Osteoblast (primary cell): ENCODE data around the gene ARL17A. TPM values are rescaled to one million over a fixed set of nuclear protein-coding genes. Genes with fewer than 3 reads are reported as not detected.
"Not testable (repeated sequence)": the region's sequence is repeated elsewhere in the genome, so short reads cannot be mapped to it uniquely, and the experiment has no call there.

Source experiments
- DNase-seq: peaks from one replicate; pipeline ENCODE4 v3.0.0; 2011; ENCODE audit warnings: low spot score, mixed read lengths; ENCODE audit not compliant: insufficient read length; ENCODE audit errors: missing footprints
- H2AFZ ChIP-seq: 2 replicates; pipeline ENCODE4 v1.6.0; 2011; ENCODE audit warnings: mild to moderate bottlenecking, low read length
- H3K27ac ChIP-seq: 2 replicates; pipeline ENCODE4 v1.5.1; 2011; ENCODE audit warnings: mild to moderate bottlenecking, low read depth, low read length, moderate library complexity
- H3K27me3 ChIP-seq: 2 replicates; pipeline ENCODE4 v1.6.0; 2012; ENCODE audit warnings: mild to moderate bottlenecking, control low read depth, inconsistent platforms, low read length, moderate library complexity; ENCODE audit not compliant: insufficient read depth
- H3K36me3 ChIP-seq: 2 replicates; pipeline ENCODE4 v1.5.1; 2011; ENCODE audit warnings: mild to moderate bottlenecking, low read length, control low read depth, moderate library complexity; ENCODE audit not compliant: insufficient read depth
- H3K4me1 ChIP-seq: 2 replicates; pipeline ENCODE4 v1.5.1; 2011; ENCODE audit warnings: mild to moderate bottlenecking, low read length, control low read depth, moderate library complexity; ENCODE audit not compliant: insufficient read depth
- H3K4me2 ChIP-seq: 2 replicates; pipeline ENCODE4 v1.6.0; 2011; ENCODE audit warnings: mild to moderate bottlenecking, low read length; ENCODE audit not compliant: insufficient read depth
- H3K4me3 ChIP-seq: fragments of 200-600 bp; sonication (generic); 3 replicates; pipeline ENCODE4 v1.5.1; 2012; ENCODE audit warnings: mild to moderate bottlenecking, low read length, inconsistent platforms; ENCODE audit not compliant: insufficient read depth
- H3K79me2 ChIP-seq: 2 replicates; pipeline ENCODE4 v1.6.0; 2012; ENCODE audit warnings: mild to moderate bottlenecking, low read length, control low read depth, inconsistent platforms; ENCODE audit not compliant: insufficient read depth
- H3K9me3 ChIP-seq: 2 replicates; pipeline ENCODE4 v1.5.1; 2011; ENCODE audit warnings: low read depth, low read length, control low read depth
- H4K20me1 ChIP-seq: 2 replicates; pipeline ENCODE4 v1.6.0; 2012; ENCODE audit warnings: mild to moderate bottlenecking, low read length, control low read depth; ENCODE audit not compliant: insufficient read depth
- total RNA-seq: library from RNA; depleted of rRNA; stranded (reverse); fragments of >200 nt; gene quantifications from 2 replicates; pipeline ENCODE4 v1.2.3, GENCODE V29; 2012

ARL17A gene
- total RNA-seq, 1 donor, result 13.8 TPM

DNA sequence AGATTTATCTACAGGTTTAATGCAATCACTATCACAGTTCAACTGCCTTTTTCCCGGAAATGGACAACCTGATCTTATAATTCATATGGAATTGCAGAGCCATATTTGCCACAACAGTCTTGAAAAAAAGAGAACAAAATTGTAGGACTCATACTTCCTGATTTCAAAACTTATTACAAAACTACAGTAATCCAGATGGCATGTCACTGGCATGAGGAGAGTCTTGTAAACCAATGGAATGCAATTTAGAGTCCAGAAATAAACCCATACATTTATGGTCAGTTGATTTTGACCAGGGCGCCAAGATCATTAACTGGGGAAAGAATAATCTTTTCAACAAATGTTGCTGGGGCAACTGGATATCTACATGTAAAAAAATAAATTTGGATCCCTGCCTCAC is 31.8 kb upstream of the ARL17A start:
- not testable (repeated sequence) for H3K9me3 ChIP-seq, H3K79me2 ChIP-seq, H3K27ac ChIP-seq, H3K4me1 ChIP-seq, H3K36me3 ChIP-seq, H3K4me3 ChIP-seq, H3K27me3 ChIP-seq, H4K20me1 ChIP-seq, DNase-seq, H2AFZ ChIP-seq, H3K4me2 ChIP-seq

DNA sequence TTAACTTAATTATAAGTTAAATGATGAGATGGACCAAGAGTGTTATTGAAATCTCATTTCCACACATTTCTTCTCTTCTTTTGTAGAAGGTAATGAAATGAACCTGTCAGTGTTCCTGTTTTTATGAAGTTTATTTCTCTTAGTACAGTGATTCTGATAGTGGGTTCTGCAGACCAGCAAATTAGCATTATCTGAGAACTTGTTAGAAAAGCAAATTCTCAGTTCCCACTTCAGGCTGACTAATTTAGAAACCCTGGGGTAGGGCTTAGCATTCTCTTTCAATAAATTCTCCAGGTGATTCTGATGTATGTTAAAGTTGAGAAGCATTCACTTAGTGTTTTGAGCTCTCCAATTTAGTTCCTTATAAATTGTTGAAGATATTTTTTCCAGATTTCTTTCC is 23.6 kb upstream of the ARL17A start:
- H3K36me3 ChIP-seq, H3K4me2 ChIP-seq, DNase-seq, H4K20me1 ChIP-seq, H3K27ac ChIP-seq, H3K4me1 ChIP-seq, H3K4me3 ChIP-seq, H3K9me3 ChIP-seq, H3K27me3 ChIP-seq, H3K79me2 ChIP-seq, H2AFZ ChIP-seq: not testable (repeated sequence)

DNA sequence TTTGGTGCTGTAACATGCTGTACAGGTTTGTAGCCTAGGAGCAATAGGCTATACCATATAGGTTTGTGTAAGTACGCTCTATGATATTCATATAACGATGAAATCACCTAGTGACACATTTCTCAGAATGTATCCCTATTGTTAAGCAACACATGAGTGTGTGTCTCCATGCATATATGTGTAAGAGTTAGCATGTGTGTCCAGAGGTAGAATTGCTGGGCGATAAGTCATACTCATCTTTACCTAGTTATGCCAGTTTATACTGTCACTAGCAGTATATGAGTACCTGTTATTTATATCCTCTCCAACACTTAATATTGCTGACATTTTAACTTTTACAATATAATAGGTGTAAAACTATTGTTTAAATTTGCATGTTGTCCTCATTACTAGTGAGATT is 21.3 kb upstream of the ARL17A start:
- H3K4me2 ChIP-seq, H3K36me3 ChIP-seq, H3K27me3 ChIP-seq, H4K20me1 ChIP-seq, H3K4me1 ChIP-seq, H3K4me3 ChIP-seq, H3K27ac ChIP-seq, H3K79me2 ChIP-seq, H3K9me3 ChIP-seq, DNase-seq, H2AFZ ChIP-seq: not testable (repeated sequence)

DNA sequence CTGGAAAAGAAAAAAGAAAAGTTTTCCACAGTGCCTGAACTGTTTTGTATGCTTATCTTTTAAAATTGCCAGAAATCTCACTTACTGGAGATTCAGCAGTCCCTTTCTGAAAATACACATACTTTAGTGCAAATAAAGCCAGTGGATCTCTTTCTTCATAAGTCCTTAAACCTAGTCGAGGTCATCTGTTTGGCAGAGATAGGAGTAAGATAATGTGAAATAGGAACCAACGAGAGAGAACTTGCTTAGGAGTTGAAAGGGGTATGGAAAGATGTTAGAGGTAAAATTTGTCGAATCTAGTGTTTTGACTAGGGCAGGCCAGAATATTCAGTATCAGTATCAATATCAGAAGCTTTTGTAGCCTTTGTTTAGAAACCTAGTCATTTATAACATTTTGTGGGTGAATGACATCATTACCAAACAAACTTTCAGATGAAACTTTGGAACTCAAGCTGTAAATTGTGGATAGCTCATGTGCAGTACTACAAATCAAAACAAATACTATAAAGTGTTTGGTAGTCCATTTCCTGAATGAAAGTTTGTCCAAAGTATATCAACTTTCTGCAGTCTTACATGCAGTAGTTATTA is 18.9 kb upstream of the ARL17A start:
- not testable (repeated sequence) for H2AFZ ChIP-seq, H3K4me2 ChIP-seq, H3K36me3 ChIP-seq

DNA sequence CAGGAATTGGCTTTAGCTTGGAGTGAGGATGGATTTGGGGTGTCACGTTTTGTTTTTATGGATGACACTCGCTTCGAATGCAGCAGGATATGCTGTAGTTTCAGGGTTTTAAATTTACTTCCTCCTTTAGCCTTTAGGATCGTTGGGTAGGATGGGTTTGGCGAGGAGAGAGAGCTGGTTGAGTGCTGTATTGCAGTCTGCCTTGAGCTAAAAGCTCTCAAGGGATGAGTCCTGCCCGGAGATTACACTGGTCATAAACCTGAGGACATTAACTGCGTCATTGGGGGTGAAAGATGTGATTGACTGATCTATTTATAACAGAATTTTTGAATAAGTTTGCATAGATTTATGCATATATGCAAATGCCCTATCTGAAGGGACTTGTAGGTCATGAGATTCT is 11.8 kb upstream of the ARL17A start:
- H3K79me2 ChIP-seq, H3K4me3 ChIP-seq, H3K4me2 ChIP-seq, H3K9me3 ChIP-seq, H2AFZ ChIP-seq, H3K4me1 ChIP-seq, H3K36me3 ChIP-seq, H3K27me3 ChIP-seq, H4K20me1 ChIP-seq, H3K27ac ChIP-seq, DNase-seq: not testable (repeated sequence)

More for the DNA sequence above, 18.9 kb upstream of the ARL17A start:
- not testable (repeated sequence) for H3K27me3 ChIP-seq, H3K4me1 ChIP-seq, H3K4me3 ChIP-seq, H3K9me3 ChIP-seq, DNase-seq, H3K79me2 ChIP-seq, H3K27ac ChIP-seq, H4K20me1 ChIP-seq

DNA sequence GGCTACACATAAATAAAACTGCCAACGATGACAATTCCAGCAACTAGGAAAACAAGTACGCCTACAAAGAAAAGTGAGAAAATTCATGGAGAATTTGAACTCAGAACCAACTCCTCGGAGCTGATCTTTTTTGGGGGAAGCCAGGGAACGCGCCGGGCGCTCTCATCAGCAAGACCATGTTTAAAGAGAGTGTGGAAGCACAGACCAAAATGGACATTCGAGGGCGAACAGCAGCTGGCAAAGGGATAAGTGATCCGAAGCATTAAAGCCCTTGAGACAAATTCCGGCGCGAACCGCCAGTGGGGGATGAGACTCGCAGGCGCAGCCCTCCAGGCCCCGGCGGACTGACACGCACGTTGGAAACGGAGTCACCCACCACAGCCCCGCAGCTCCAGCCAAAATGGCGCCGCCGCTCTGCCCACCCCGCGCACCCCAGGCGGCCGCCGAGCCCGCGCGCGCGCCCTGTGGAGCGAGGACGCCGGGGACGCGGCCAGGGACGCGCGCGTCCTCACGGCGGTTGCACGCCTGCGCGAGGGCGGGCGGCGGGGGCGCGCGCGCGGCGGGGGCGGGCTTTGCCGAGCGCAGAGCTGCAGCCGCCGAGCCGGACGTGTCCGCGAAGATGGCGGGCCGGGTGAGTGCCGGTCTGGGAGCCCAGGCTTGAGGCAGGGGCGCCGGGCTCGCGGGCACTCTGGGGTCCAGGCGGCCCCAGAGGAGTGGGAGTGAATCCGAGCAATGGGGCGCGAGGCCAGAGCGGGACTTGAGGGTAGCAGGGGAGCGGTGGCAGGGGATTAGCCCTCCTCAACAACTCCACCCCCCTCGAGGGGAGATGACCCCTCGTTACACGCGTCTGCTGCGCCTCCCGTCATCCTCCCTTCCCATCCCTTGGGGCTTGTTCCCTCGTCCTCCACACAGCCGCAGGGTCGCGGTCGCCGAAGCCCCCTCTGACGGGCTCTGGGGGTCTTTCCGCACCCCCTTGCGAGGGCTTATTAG is 11.0 kb upstream of the ARL17A start, which contains the start of gene NSF:
TSS of gene NSF (plus strand) at position 513 of the 990 bp plus-strand sequence. CDS start at position 620, 107 bp downstream.
- H3K4me2 ChIP-seq, DNase-seq, H3K27ac ChIP-seq, H3K4me1 ChIP-seq, H3K36me3 ChIP-seq, H2AFZ ChIP-seq, H4K20me1 ChIP-seq, H3K27me3 ChIP-seq, H3K9me3 ChIP-seq, H3K79me2 ChIP-seq, H3K4me3 ChIP-seq: not testable (repeated sequence)

DNA sequence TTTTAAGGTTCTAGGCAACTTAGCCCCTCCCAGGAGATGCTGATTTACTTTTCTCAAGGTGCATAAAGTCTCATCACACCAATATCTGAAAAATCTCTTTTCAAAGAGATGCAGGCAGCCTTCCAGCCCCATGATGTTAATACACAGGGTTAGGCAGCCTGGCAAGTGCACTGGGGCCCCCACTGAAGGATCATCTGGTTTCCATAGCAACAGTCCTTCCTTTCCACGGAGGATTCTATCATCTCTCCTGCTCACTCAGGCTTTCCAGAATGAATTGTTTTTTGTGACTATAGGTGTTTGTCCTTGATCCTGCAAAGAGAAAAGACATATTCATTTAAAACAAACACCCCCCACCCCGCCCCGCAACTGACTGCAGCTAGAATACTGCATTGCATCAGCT is 6.0 kb upstream of the ARL17A start:
- H3K4me1 ChIP-seq, H3K4me2 ChIP-seq, H3K36me3 ChIP-seq, H3K9me3 ChIP-seq, H4K20me1 ChIP-seq, H3K79me2 ChIP-seq, H3K27me3 ChIP-seq, DNase-seq, H3K27ac ChIP-seq, H3K4me3 ChIP-seq, H2AFZ ChIP-seq: not testable (repeated sequence)

DNA sequence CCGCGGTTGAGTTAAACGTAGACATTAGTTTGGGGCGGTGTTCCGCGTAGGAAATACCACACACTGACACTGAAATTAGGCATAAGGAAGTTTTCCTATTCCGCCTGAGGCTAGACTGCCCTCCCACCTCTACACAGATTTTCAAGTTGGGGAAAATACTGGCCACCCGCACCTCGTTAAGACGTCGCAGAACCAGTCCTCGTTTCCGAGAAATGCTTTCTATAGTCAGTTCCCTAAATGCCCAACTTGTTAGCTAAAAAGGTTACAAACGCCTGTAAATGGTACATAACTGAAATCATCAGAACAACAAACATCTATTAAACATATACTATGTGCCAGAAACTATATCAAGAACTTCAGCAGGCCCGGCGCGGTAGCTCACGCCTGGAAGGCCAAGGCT is 591 bp upstream of the ARL17A start:
- Histone ChIP-seq H2AFZ (peak overlapping the region; percentile 76), H3K4me3 (peak overlapping the region; percentile 53)
- not testable (repeated sequence) for H3K4me1 ChIP-seq, H3K4me2 ChIP-seq, H3K79me2 ChIP-seq, H3K36me3 ChIP-seq, DNase-seq, H3K27me3 ChIP-seq, H3K9me3 ChIP-seq, H4K20me1 ChIP-seq, H3K27ac ChIP-seq

DNA sequence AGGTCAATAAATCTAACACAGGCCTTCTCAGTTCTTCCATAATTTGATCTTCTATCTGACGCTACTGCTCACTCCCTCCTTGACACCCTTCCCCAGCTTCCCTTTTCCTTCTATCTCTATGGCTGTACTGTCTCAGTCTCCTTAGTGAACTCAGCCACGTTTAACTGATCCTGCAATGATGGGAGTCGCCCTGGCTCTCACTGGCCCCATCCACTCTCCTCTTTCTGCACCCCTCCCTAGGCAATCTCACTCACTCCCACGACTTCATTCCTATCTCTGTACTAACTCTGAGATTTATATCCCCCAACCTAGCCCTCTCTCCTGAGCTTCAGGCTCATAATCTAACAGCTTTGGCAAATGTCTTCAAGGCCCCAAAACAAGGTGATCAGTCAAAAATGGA is 7.7 kb downstream of the ARL17A start:
- H2AFZ ChIP-seq, H3K9me3 ChIP-seq, H3K4me2 ChIP-seq, H3K27ac ChIP-seq, H3K36me3 ChIP-seq, H4K20me1 ChIP-seq, H3K79me2 ChIP-seq, H3K27me3 ChIP-seq, H3K4me1 ChIP-seq, H3K4me3 ChIP-seq, DNase-seq: not testable (repeated sequence)
